Psoas muscle (tissue), 8 donors: ENCODE results near the gene TMEM239. TPM values are rescaled to one million over a fixed set of nuclear protein-coding genes. Genes with fewer than 3 reads are reported as not detected.
A peak's percentile ranks its signal among the peaks of the same experiment; 100 is the strongest.

Experiments
- ATAC-seq, 4 donors: fragments of 200-7000 bp; cut with Tn5 transposase; one replicate each; pipeline ENCODE4 v1.9.1; 2020; ENCODE audit warnings: moderate library complexity in 3 of 4, mild to moderate bottlenecking in 2 of 4
- DNase-seq, 2 donors: peaks; one replicate each; pipeline ENCODE4 v3.0.0-alpha.2; 2020
- H3K27ac ChIP-seq: fragments of 200-600 bp; one replicate; pipeline ENCODE4 v1.8.0; 2022
- H3K27me3 ChIP-seq, 3 donors: fragments of 200-600 bp in 1 of 3; one replicate each; pipeline versions ENCODE4 v1.6.1 to v1.8.0; 2013 to 2022; ENCODE audit warnings: low read length in 2 of 3, mild to moderate bottlenecking in 2 of 3, moderate library complexity in 1 of 3; ENCODE audit not compliant: insufficient read depth in 3 of 3
- H3K36me3 ChIP-seq, 2 donors: fragments of 200-600 bp in 1 of 2; one replicate each; pipeline versions ENCODE4 v1.6.1 to v1.8.0; 2013 to 2022; ENCODE audit warnings: low read depth in 1 of 2, mild to moderate bottlenecking in 1 of 2, moderate library complexity in 1 of 2; ENCODE audit not compliant: insufficient read depth in 1 of 2
- H3K4me1 ChIP-seq: fragments of 200-600 bp; one replicate; pipeline ENCODE4 v1.8.0; 2022
- H3K4me3 ChIP-seq: fragments of 200-600 bp; one replicate; pipeline ENCODE4 v1.8.0; 2022; ENCODE audit warnings: mild to moderate bottlenecking
- H3K9me3 ChIP-seq: fragments of 200-600 bp; one replicate; pipeline ENCODE4 v1.8.0; 2022
- CTCF ChIP-seq: fragments of 200-600 bp; IDR thresholded peaks from one replicate; pipeline ENCODE4 v1.8.0; 2022; ENCODE audit warnings: antibody characterized with exemption
- WGBS, 3 donors: extraction: QIAGEN DNeasy Blood & Tissue Kit; methylation state at CpG; one replicate each; pipeline versions ENCODE4 v1.1.6 to v1.1.7; 2013; 5-methylcytosine and 5-hydroxymethylcytosine counted together
- intact Hi-C, 2 donors: fragments of 100-400 bp; cut with DNase I; formaldehyde crosslinking; loops; one replicate each; pipeline versions ENCODE4 v1.11.0 to v1.14.2; 2022
- polyA plus RNA-seq, 3 donors: library from polyadenylated mRNA; stranded (reverse); fragments of 200-250 nt; gene quantifications; one replicate each; pipeline ENCODE4 v1.2.3, GENCODE V29; 2013
- total RNA-seq, 4 donors: library from RNA; stranded (reverse); fragmentation: NEBNext Ultra II Directional in 2 of 4; extraction: Animal tissue kit (Norgen Biotek cat#: 25700) in 2 of 4; gene quantifications; one replicate each; pipeline versions ENCODE4 v1.2.1 to v1.2.4, GENCODE V29; 2021 to 2023
- donor health status: healthy with polysubstance abuse.
- donor health status: DM: no; HTN: no; CAD: no; lungs with moderate emphysema.
- donor health status: Bipolar disorder and iron deficiency.
- donor health status: healthy.
- donor health status: DM: yes; HTN: yes; CAD: no.
- donor health status: DM: no; HTN: no; CAD: no.
- donor health status: DM: no; HTN: no; CAD: no.
- donor health status: DM: yes; HTN: yes; CAD: no.

TMEM239 gene
- total and polyA plus RNA-seq, 7 donors = not detected

- WGBS, 3 donors = 83 to 84% (median 83%) methylated on average over 6 of the region's 6 CpGs
- intact Hi-C loops = no loop called here
- Histone ChIP-seq H3K27me3 (no peaks in the 10 kb centered on the region), H3K27ac (no peak overlapping the region), H3K36me3 (peaks cover 0 to 24% of the 10 kb centered on the region in 2 donors), H3K4me1 (peaks cover 9% of the 10 kb centered on the region), H3K4me3 (no peak overlapping the region), H3K9me3 (no peaks in the 10 kb centered on the region)
- no peak for TF ChIP-seq CTCF
- ATAC-seq (no peak), DNase-seq (no peak)
Measured at GRCh38 chr20:2837221-2837960, 21.2 kb downstream of the TMEM239 start.

GRCh38 chr20:2838170-2838797 is 22.1 kb downstream of the TMEM239 start:
- no peak overlapping the region for H3K4me3 ChIP-seq
- peaks cover 0 to 27% of the 10 kb centered on the region in 2 donors for H3K36me3 ChIP-seq
- DNase-seq (no peak), ATAC-seq (no peak)
- intact Hi-C loops = no loop called here
- no peaks in the 10 kb centered on the region for H3K27me3 ChIP-seq
- 93 to 96% (median 94%) methylated on average over 19 of the region's 19 CpGs for WGBS, 3 donors
- TF ChIP-seq CTCF = no peak
- no peak overlapping the region for H3K27ac ChIP-seq
- H3K9me3 ChIP-seq = no peaks in the 10 kb centered on the region
- peaks cover 9% of the 10 kb centered on the region for H3K4me1 ChIP-seq

GRCh38 chr20:2838847-2839671 is 22.9 kb downstream of the TMEM239 start:
- WGBS, 3 donors = 79 to 84% (median 80%) methylated on average over 15 of the region's 15 CpGs
- H3K36me3 ChIP-seq = peaks cover 0 to 31% of the 10 kb centered on the region in 2 donors
- H3K4me3 ChIP-seq = peak overlapping the region; percentile 88
- TF ChIP-seq CTCF = no peak
- H3K27ac ChIP-seq = no peak overlapping the region
- H3K27me3 ChIP-seq = no peaks in the 10 kb centered on the region
- no peak for ATAC-seq
- H3K4me1 ChIP-seq = peaks cover 9% of the 10 kb centered on the region
- no peak for DNase-seq
- intact Hi-C loops = no loop called here
- no peaks in the 10 kb centered on the region for H3K9me3 ChIP-seq

GRCh38 chr20:2839732-2840137 is 23.6 kb downstream of the TMEM239 start:
- H3K9me3 ChIP-seq = no peaks in the 10 kb centered on the region
- WGBS, 3 donors = 78 to 86% (median 80%) methylated on average over 18 to 21 of the region's 21 CpGs
- peaks cover 9% of the 10 kb centered on the region for H3K4me1 ChIP-seq
- TF ChIP-seq CTCF = no peak
- intact Hi-C loops = no loop called here
- ATAC-seq = no peak
- H3K27me3 ChIP-seq = no peaks in the 10 kb centered on the region
- H3K36me3 ChIP-seq = peaks cover 0 to 30% of the 10 kb centered on the region in 2 donors
- peak in 1 of 2 donors; percentile 61 for DNase-seq
- H3K27ac ChIP-seq = peak overlapping the region; percentile 91
- H3K4me3 ChIP-seq = peak overlapping the region; percentile 88
